Hepatocyte (in vitro differentiated cells): ENCODE results near the gene PLCD1. TPM values are rescaled to one million over a fixed set of nuclear protein-coding genes. Genes with fewer than 3 reads are reported as not detected.
"Not testable (repeated sequence)": the region's sequence is repeated elsewhere in the genome, so short reads cannot be mapped to it uniquely, and the experiment has no call there.

Experiments used
- DNase-seq: peaks from one replicate; pipeline ENCODE4 v3.0.0-alpha.2; 2016; ENCODE audit warnings: low spot score
- H2AFZ ChIP-seq: fragments of 200-600 bp; sonication (generic); 2 replicates; pipeline ENCODE4 v1.6.0; 2016; ENCODE audit warnings: antibody characterized with exemption, mild to moderate bottlenecking
- H3K27ac ChIP-seq: fragments of 200-600 bp; sonication (generic); 2 replicates; pipeline ENCODE4 v1.5.1; 2016; ENCODE audit warnings: mild to moderate bottlenecking
- H3K27me3 ChIP-seq: fragments of 200-600 bp; sonication (generic); 2 replicates; pipeline ENCODE4 v1.6.1; 2016
- H3K36me3 ChIP-seq: fragments of 200-600 bp; sonication (generic); replicated peaks from 2 replicates; pipeline ENCODE4 v1.5.1; 2016; ENCODE audit warnings: low read depth; ENCODE audit not compliant: insufficient read depth
- H3K4me1 ChIP-seq: fragments of 200-600 bp; sonication (generic); 2 replicates; pipeline ENCODE4 v1.5.1; 2016; ENCODE audit warnings: mild to moderate bottlenecking, moderate library complexity; ENCODE audit not compliant: insufficient read depth
- H3K4me2 ChIP-seq: fragments of 200-600 bp; sonication (generic); 2 replicates; pipeline ENCODE4 v1.6.0; 2016
- H3K4me3 ChIP-seq: fragments of 200-600 bp; sonication (generic); 2 replicates; pipeline ENCODE4 v1.5.1; 2016; ENCODE audit warnings: mild to moderate bottlenecking
- H3K79me2 ChIP-seq: fragments of 200-600 bp; sonication (generic); 2 replicates; pipeline ENCODE4 v1.6.0; 2017; ENCODE audit warnings: mild to moderate bottlenecking
- H3K9me2 ChIP-seq: fragments of 200-600 bp; sonication (generic); replicated peaks from 2 replicates; pipeline ENCODE4 v1.6.0; 2017; ENCODE audit warnings: mild to moderate bottlenecking; ENCODE audit not compliant: insufficient read depth
- H3K9me3 ChIP-seq: fragments of 200-600 bp; sonication (generic); 2 replicates; pipeline ENCODE4 v1.5.1; 2016; ENCODE audit warnings: low read depth, mild to moderate bottlenecking
- H4K20me1 ChIP-seq: fragments of 200-600 bp; sonication (generic); 2 replicates; pipeline ENCODE4 v1.6.0; 2016; ENCODE audit warnings: mild to moderate bottlenecking; ENCODE audit not compliant: insufficient read depth, poor library complexity, severe bottlenecking
- CTCF ChIP-seq: fragments of 200-600 bp; sonication (generic); IDR thresholded peaks from 2 replicates; pipeline ENCODE4 v1.5.1; 2016; ENCODE audit warnings: antibody characterized with exemption, mild to moderate bottlenecking; ENCODE audit not compliant: poor library complexity
- EZH2 ChIP-seq: fragments of 200-600 bp; sonication (generic); IDR thresholded peaks from 2 replicates; pipeline ENCODE4 v1.6.1; 2016; ENCODE audit warnings: antibody characterized with exemption, mild to moderate bottlenecking, borderline replicate concordance
- EZH2phosphoT487 ChIP-seq: fragments of 200-600 bp; sonication (generic); IDR thresholded peaks from one replicate; pipeline ENCODE4 v1.6.1; 2018; ENCODE audit warnings: antibody characterized with exemption, mild to moderate bottlenecking, low read depth, moderate library complexity; ENCODE audit not compliant: unreplicated experiment, severe bottlenecking
- WGBS: methylation state at CpG from one replicate; pipeline ENCODE4 v1.1.6; 2016; ENCODE audit warnings: low lambda C conversion rate; ENCODE audit errors: missing lambda C conversion rate; 5-methylcytosine and 5-hydroxymethylcytosine counted together
- polyA plus RNA-seq: library from polyadenylated mRNA; unstranded; fragments of >200 nt; fragmentation: Nextera tagmentation; extraction: Ambion mirVana; gene quantifications from 2 replicates; pipeline ENCODE4 v1.2.1, GENCODE V29; 2016
- total RNA-seq: library from RNA; depleted of rRNA; stranded (reverse); fragments of >200 nt; gene quantifications from 2 replicates; pipeline ENCODE4 v1.2.3, GENCODE V29; 2014

PLCD1 gene
- total and polyA plus RNA-seq, 2 experiments from 2014 or later = 21.7 to 22.6 TPM

- no peak overlapping the region for H3K27ac ChIP-seq
- peaks cover 4% of the 10 kb centered on the region for H3K27me3 ChIP-seq
- H3K9me3 ChIP-seq = no peaks in the 10 kb centered on the region
- H4K20me1 ChIP-seq = no peaks in the 10 kb centered on the region
- no peak for TF ChIP-seq EZH2
- TF ChIP-seq CTCF = no peak
- no peak for TF ChIP-seq EZH2phosphoT487
- no peaks in the 10 kb centered on the region for H3K79me2 ChIP-seq
- H2AFZ ChIP-seq = no peak overlapping the region
- no peaks in the 10 kb centered on the region for H3K9me2 ChIP-seq
- no peak for DNase-seq
- H3K4me1 ChIP-seq = peaks cover 9% of the 10 kb centered on the region
- WGBS = 91% methylated on average over 5 of the region's 5 CpGs
- no peak overlapping the region for H3K4me3 ChIP-seq
- no peaks in the 10 kb centered on the region for H3K36me3 ChIP-seq
- H3K4me2 ChIP-seq = no peak overlapping the region
Observed at GRCh38 chr3:38036286-38036685, 6.8 kb upstream of the PLCD1 start.

GRCh38 chr3:38034335-38034734 is 4.9 kb upstream of the PLCD1 start:
- not testable (repeated sequence) for H3K4me3 ChIP-seq, H3K36me3 ChIP-seq, H2AFZ ChIP-seq, DNase-seq, H3K27ac ChIP-seq, H3K9me3 ChIP-seq, H3K4me2 ChIP-seq, H3K79me2 ChIP-seq, H3K9me2 ChIP-seq, H4K20me1 ChIP-seq, H3K27me3 ChIP-seq
- WGBS = 90% methylated on average over 7 of the region's 9 CpGs
- H3K4me1 ChIP-seq = peaks cover 11% of the 10 kb centered on the region

- not testable (repeated sequence) for H3K36me3 ChIP-seq, H3K4me1 ChIP-seq, H3K9me2 ChIP-seq, H2AFZ ChIP-seq, H3K9me3 ChIP-seq, H4K20me1 ChIP-seq, H3K79me2 ChIP-seq, DNase-seq, H3K4me3 ChIP-seq, H3K27me3 ChIP-seq, H3K27ac ChIP-seq, H3K4me2 ChIP-seq
- WGBS = 86% methylated on average over 7 of the region's 7 CpGs
Observed at GRCh38 chr3:38033586-38033985, 4.1 kb upstream of the PLCD1 start.

- no peak overlapping the region for H2AFZ ChIP-seq
- H3K27ac ChIP-seq = no peak overlapping the region
- H3K9me3 ChIP-seq = no peaks in the 10 kb centered on the region
- no peaks in the 10 kb centered on the region for H4K20me1 ChIP-seq
- WGBS = 100% methylated on average over 1 of the region's 1 CpG
- H3K4me2 ChIP-seq = no peak overlapping the region
- H3K27me3 ChIP-seq = no peaks in the 10 kb centered on the region
- no peaks in the 10 kb centered on the region for H3K79me2 ChIP-seq
- no peak for DNase-seq
- no peak overlapping the region for H3K4me3 ChIP-seq
- TF ChIP-seq EZH2phosphoT487 (no peak), CTCF (no peak), EZH2 (no peak)
- H3K9me2 ChIP-seq = no peaks in the 10 kb centered on the region
- no peaks in the 10 kb centered on the region for H3K36me3 ChIP-seq
- peaks cover 9% of the 10 kb centered on the region for H3K4me1 ChIP-seq
Observed at GRCh38 chr3:38032328-38032865, 3.0 kb upstream of the PLCD1 start.
